Activated CD4-positive, alpha-beta T cell treated with anti-CD3 and anti-CD28 coated beads, Interleukin-2, amount 10 ng/mL, durations not matched to agents 24 days and 14 days (primary cell): ENCODE measurements around the gene SLC25A30. TPM values are rescaled to one million over a fixed set of nuclear protein-coding genes. Genes with fewer than 3 reads are reported as not detected.
"Not testable (repeated sequence)": the region's sequence is repeated elsewhere in the genome, so short reads cannot be mapped to it uniquely, and the experiment has no call there.

Experiments
- DNase-seq: peaks from one replicate; pipeline ENCODE4 v3.0.0; 2022
- H3K27ac Mint-ChIP-seq: one replicate; pipeline ENCODE4 v1.8.0; 2022; ENCODE audit warnings: mild to moderate bottlenecking, mixed read lengths
- H3K27me3 Mint-ChIP-seq: one replicate; pipeline ENCODE4 v1.8.0; 2022; ENCODE audit warnings: mixed read lengths
- H3K36me3 Mint-ChIP-seq: one replicate; pipeline ENCODE4 v1.8.0; 2022; ENCODE audit warnings: low read depth, mild to moderate bottlenecking, mixed read lengths
- H3K4me1 Mint-ChIP-seq: one replicate; pipeline ENCODE4 v1.8.0; 2021; ENCODE audit warnings: mixed read lengths
- H3K4me3 Mint-ChIP-seq: one replicate; pipeline ENCODE4 v1.8.0; 2022; ENCODE audit warnings: mild to moderate bottlenecking, moderate library complexity, mixed read lengths
- H3K9me3 Mint-ChIP-seq: one replicate; pipeline ENCODE4 v1.8.0; 2021; ENCODE audit warnings: mixed read lengths
- intact Hi-C: fragments of 100-400 bp; cut with micrococcal nuclease; formaldehyde crosslinking; loops from one replicate; pipeline ENCODE4 v1.15.1; 2023
- total RNA-seq: library from RNA; stranded (reverse); gene quantifications from 2 replicates; pipeline ENCODE4 v1.2.3, GENCODE V29; 2022

Gene SLC25A30
- total RNA-seq, 1 donor from 2014 or later = 12.9 TPM

GRCh38 chr13:45392811-45393210 is 25.4 kb downstream of the SLC25A30 start:
- no peaks in the 10 kb centered on the region for H3K27me3 Mint-ChIP-seq
- H3K4me1 Mint-ChIP-seq = peaks cover 26% of the 10 kb centered on the region
- H3K36me3 Mint-ChIP-seq = peaks cover 44% of the 10 kb centered on the region
- H3K4me3 Mint-ChIP-seq = no peak overlapping the region
- H3K27ac Mint-ChIP-seq = no peak overlapping the region
- intact Hi-C loops = loop anchor here (10.0 kb wide), 1 partner anchor 338 kb away; no protein-coding TSS in a partner anchor
- no peaks in the 10 kb centered on the region for H3K9me3 Mint-ChIP-seq
- DNase-seq = no peak

- Mint-ChIP-seq H3K27me3 (no peaks in the 10 kb centered on the region), H3K9me3 (no peaks in the 10 kb centered on the region), H3K4me3 (no peak overlapping the region), H3K27ac (no peak overlapping the region), H3K4me1 (peaks cover 24% of the 10 kb centered on the region), H3K36me3 (peaks cover 48% of the 10 kb centered on the region)
- no peak for DNase-seq
- intact Hi-C loops = loop anchor here (10.0 kb wide), 1 partner anchor 337 kb away; no protein-coding TSS in a partner anchor
Measured at GRCh38 chr13:45391926-45392325, 26.2 kb downstream of the SLC25A30 start.

GRCh38 chr13:45391128-45391527 is 27.0 kb downstream of the SLC25A30 start:
- H3K27ac Mint-ChIP-seq = not testable (repeated sequence)
- peaks cover 19% of the 10 kb centered on the region for H3K4me1 Mint-ChIP-seq
- intact Hi-C loops = loop anchor here (10.0 kb wide), 1 partner anchor 336 kb away; no protein-coding TSS in a partner anchor

GRCh38 chr13:45390348-45390747 is 27.8 kb downstream of the SLC25A30 start:
- intact Hi-C loops = loop anchor here (10.0 kb wide), 1 partner anchor 336 kb away; no protein-coding TSS in a partner anchor
- not testable (repeated sequence) for H3K27ac Mint-ChIP-seq, H3K27me3 Mint-ChIP-seq, H3K9me3 Mint-ChIP-seq, H3K4me3 Mint-ChIP-seq, DNase-seq
- H3K36me3 Mint-ChIP-seq = peaks cover 39% of the 10 kb centered on the region
- peaks cover 11% of the 10 kb centered on the region for H3K4me1 Mint-ChIP-seq

More at GRCh38 chr13:45391128-45391527, 27.0 kb downstream of the SLC25A30 start:
- not testable (repeated sequence) for H3K9me3 Mint-ChIP-seq, DNase-seq, H3K4me3 Mint-ChIP-seq, H3K27me3 Mint-ChIP-seq
- peaks cover 45% of the 10 kb centered on the region for H3K36me3 Mint-ChIP-seq

GRCh38 chr13:45388664-45389063 is 29.5 kb downstream of the SLC25A30 start:
- H3K27ac Mint-ChIP-seq = no peak overlapping the region
- no peaks in the 10 kb centered on the region for H3K27me3 Mint-ChIP-seq
- H3K9me3 Mint-ChIP-seq = no peaks in the 10 kb centered on the region
- H3K36me3 Mint-ChIP-seq = peaks cover 34% of the 10 kb centered on the region
- peaks cover 2% of the 10 kb centered on the region for H3K4me1 Mint-ChIP-seq
- DNase-seq = no peak
- H3K4me3 Mint-ChIP-seq = no peak overlapping the region
- intact Hi-C loops = no loop called here

GRCh38 chr13:45386892-45387575 is 31.1 kb downstream of the SLC25A30 start:
- intact Hi-C loops, H3K4me3 Mint-ChIP-seq, H3K27ac Mint-ChIP-seq, H3K4me1 Mint-ChIP-seq, H3K27me3 Mint-ChIP-seq, DNase-seq, H3K9me3 Mint-ChIP-seq: not testable (repeated sequence)
- H3K36me3 Mint-ChIP-seq = peaks cover 28% of the 10 kb centered on the region

GRCh38 chr13:45385907-45386553 is 32.1 kb downstream of the SLC25A30 start:
- Mint-ChIP-seq H3K9me3 (no peaks in the 10 kb centered on the region), H3K27ac (no peak overlapping the region), H3K4me1 (peaks cover 2% of the 10 kb centered on the region), H3K27me3 (no peaks in the 10 kb centered on the region), H3K36me3 (peaks cover 25% of the 10 kb centered on the region), H3K4me3 (no peak overlapping the region)
- intact Hi-C loops = no loop called here
- DNase-seq = no peak

GRCh38 chr13:45385320-45385719 is 32.9 kb downstream of the SLC25A30 start:
- no peak for DNase-seq
- Mint-ChIP-seq H3K9me3 (no peaks in the 10 kb centered on the region), H3K4me1 (peaks cover 2% of the 10 kb centered on the region), H3K36me3 (peaks cover 22% of the 10 kb centered on the region), H3K4me3 (no peak overlapping the region), H3K27ac (no peak overlapping the region), H3K27me3 (no peaks in the 10 kb centered on the region)
- intact Hi-C loops = no loop called here

GRCh38 chr13:45384474-45385174 is 33.5 kb downstream of the SLC25A30 start:
- no peak for DNase-seq
- Mint-ChIP-seq H3K27ac (no peak overlapping the region), H3K9me3 (no peaks in the 10 kb centered on the region), H3K36me3 (peaks cover 21% of the 10 kb centered on the region), H3K4me1 (peaks cover 2% of the 10 kb centered on the region), H3K4me3 (no peak overlapping the region), H3K27me3 (no peaks in the 10 kb centered on the region)
- intact Hi-C loops = no loop called here

GRCh38 chr13:45382739-45383138 is 35.4 kb downstream of the SLC25A30 start:
- H3K9me3 Mint-ChIP-seq, intact Hi-C loops, H3K27ac Mint-ChIP-seq, H3K27me3 Mint-ChIP-seq, DNase-seq, H3K4me1 Mint-ChIP-seq, H3K4me3 Mint-ChIP-seq: not testable (repeated sequence)
- H3K36me3 Mint-ChIP-seq = peaks cover 14% of the 10 kb centered on the region

GRCh38 chr13:45381196-45381595 is 37.0 kb downstream of the SLC25A30 start:
- Mint-ChIP-seq H3K9me3 (no peaks in the 10 kb centered on the region), H3K36me3 (peaks cover 6% of the 10 kb centered on the region), H3K27me3 (no peaks in the 10 kb centered on the region), H3K4me3 (no peak overlapping the region), H3K27ac (no peak overlapping the region), H3K4me1 (no peaks in the 10 kb centered on the region)
- intact Hi-C loops = no loop called here
- no peak for DNase-seq

- H3K36me3 Mint-ChIP-seq, intact Hi-C loops, H3K4me1 Mint-ChIP-seq, H3K27me3 Mint-ChIP-seq, H3K4me3 Mint-ChIP-seq, H3K27ac Mint-ChIP-seq, DNase-seq, H3K9me3 Mint-ChIP-seq: not testable (repeated sequence)
Measured at GRCh38 chr13:45380708-45381107, 37.5 kb downstream of the SLC25A30 start.

GRCh38 chr13:45379516-45379915 is 38.7 kb downstream of the SLC25A30 start:
- H3K36me3 Mint-ChIP-seq, H3K4me3 Mint-ChIP-seq, H3K27ac Mint-ChIP-seq, DNase-seq, H3K9me3 Mint-ChIP-seq, H3K4me1 Mint-ChIP-seq, intact Hi-C loops, H3K27me3 Mint-ChIP-seq: not testable (repeated sequence)

GRCh38 chr13:45378786-45379185 is 39.4 kb downstream of the SLC25A30 start:
- H3K9me3 Mint-ChIP-seq, H3K27me3 Mint-ChIP-seq, H3K36me3 Mint-ChIP-seq, intact Hi-C loops, H3K4me3 Mint-ChIP-seq, DNase-seq, H3K4me1 Mint-ChIP-seq, H3K27ac Mint-ChIP-seq: not testable (repeated sequence)
